GM21360 (cell line): ENCODE data around the gene PIP4P1.
A peak's percentile ranks its signal among the peaks of the same experiment; 100 is the strongest.
"Not testable (repeated sequence)": the region's sequence is repeated elsewhere in the genome, so short reads cannot be mapped to it uniquely, and the experiment has no call there.

ENCODE experiments used
- ATAC-seq: cut with Tn5 transposase; IDR thresholded peaks from one replicate; pipeline ENCODE4 v1.9.1; 2021; ENCODE audit warnings: mild to moderate bottlenecking, moderate library complexity; ENCODE audit not compliant: unreplicated experiment

PIP4P1 gene

GRCh38 chr14:20477211-20477876 lies 16.1 kb upstream of the PIP4P1 start:
- no peak for ATAC-seq

- ATAC-seq, result no peak
These were observed 15.5 kb upstream of the PIP4P1 start for GRCh38 chr14:20476776-20477175.

GRCh38 chr14:20472536-20473169 lies 11.4 kb upstream of the PIP4P1 start:
- ATAC-seq, result no peak

- ATAC-seq, result no peak
These were observed 9.3 kb upstream of the PIP4P1 start for GRCh38 chr14:20470603-20470901.

GRCh38 chr14:20469890-20470602 lies 8.8 kb upstream of the PIP4P1 start:
- ATAC-seq, result peak; percentile 23

- peak; percentile 93 for ATAC-seq
These were observed 8.1 kb upstream of the PIP4P1 start, which contains the start of gene PNP for GRCh38 chr14:20469242-20469889. PNP (plus strand) TSS chr14:20469406; CDS start chr14:20469525, 119 bp downstream.

GRCh38 chr14:20468764-20469241 lies 7.6 kb upstream of the PIP4P1 start:
- no peak for ATAC-seq

GRCh38 chr14:20460458-20461224 lies 593 bp downstream of the PIP4P1 start:
- peak; percentile 3 for ATAC-seq

GRCh38 chr14:20458031-20458789 lies 3.0 kb downstream of the PIP4P1 start:
- no peak for ATAC-seq

GRCh38 chr14:20456971-20457370 lies 4.3 kb downstream of the PIP4P1 start:
- ATAC-seq, result no peak

- ATAC-seq, result peak; percentile 45
These were observed 5.6 kb downstream of the PIP4P1 start for GRCh38 chr14:20455355-20456300.

GRCh38 chr14:20454516-20455354 lies 6.5 kb downstream of the PIP4P1 start, which contains the start of the genes APEX1 and OSGEP:
APEX1 (plus strand) TSS chr14:20455226; CDS start chr14:20455646, 420 bp downstream.
OSGEP (minus strand) TSS chr14:20454812; CDS start chr14:20454683, 129 bp downstream.
- peak; percentile 83 for ATAC-seq

GRCh38 chr14:20452831-20453230 lies 8.4 kb downstream of the PIP4P1 start:
- not testable (repeated sequence) for ATAC-seq

GRCh38 chr14:20446889-20447288 lies 14.3 kb downstream of the PIP4P1 start:
- no peak for ATAC-seq

- not testable (repeated sequence) for ATAC-seq
These were observed 17.6 kb downstream of the PIP4P1 start for GRCh38 chr14:20443650-20444049.

- no peak for ATAC-seq
These were observed 19.8 kb downstream of the PIP4P1 start for GRCh38 chr14:20441461-20441860.

GRCh38 chr14:20440882-20441281 lies 20.4 kb downstream of the PIP4P1 start:
- ATAC-seq, result no peak

- ATAC-seq, result no peak
These were observed 20.8 kb downstream of the PIP4P1 start for GRCh38 chr14:20440465-20440864.
